Colonic mucosa (tissue), 4 donors: Measurements from ENCODE around the gene WDFY3. TPM values are rescaled to one million over a fixed set of nuclear protein-coding genes. Genes with fewer than 3 reads are reported as not detected.

Experiments used
- DNase-seq: peaks from one replicate; pipeline ENCODE4 v3.0.0-alpha.2; 2020
- H3K27ac ChIP-seq: fragments of 200-600 bp; one replicate; pipeline ENCODE4 v1.8.0; 2021
- H3K27me3 ChIP-seq: fragments of 200-600 bp; one replicate; pipeline ENCODE4 v1.8.0; 2021
- H3K36me3 ChIP-seq: fragments of 200-600 bp; one replicate; pipeline ENCODE4 v1.8.0; 2021
- H3K4me1 ChIP-seq: fragments of 200-600 bp; one replicate; pipeline ENCODE4 v1.8.0; 2021; ENCODE audit warnings: mild to moderate bottlenecking
- H3K4me3 ChIP-seq: fragments of 200-600 bp; one replicate; pipeline ENCODE4 v1.8.0; 2021
- H3K9ac ChIP-seq, 2 donors: one replicate each; pipeline ENCODE4 v1.7.0; 2013; ENCODE audit warnings: control low read depth in 2 of 2, low read depth in 2 of 2, low read length in 2 of 2
- H3K9me3 ChIP-seq: fragments of 200-600 bp; one replicate; pipeline ENCODE4 v1.8.0; 2021
- intact Hi-C: fragments of 100-400 bp; cut with DNase I; formaldehyde crosslinking; loops from one replicate; pipeline ENCODE4 v1.14.1; 2022
- total RNA-seq, 2 donors: library from RNA; stranded (reverse); fragmentation: NEBNext Ultra II Directional in 1 of 2; extraction: Animal tissue kit (Norgen Biotek cat#: 25700) in 1 of 2; gene quantifications; one replicate each; pipeline ENCODE4 v1.2.1, GENCODE V29; 2021
- TF ChIP-seq, protein P1 (sequence below): fragments of 200-600 bp; IDR thresholded peaks from one replicate; pipeline ENCODE4 v1.8.0; 2022; ENCODE audit warnings: antibody characterized with exemption, mild to moderate bottlenecking
- donor health status: healthy.
- donor health status: DM: no; HTN: no; CAD: no.
- donor health status: DM: no; HTN: no; CAD: no.

Gene WDFY3
- total RNA-seq, 2 donors from 2014 or later, result 46.3 to 50.8 TPM

DNA sequence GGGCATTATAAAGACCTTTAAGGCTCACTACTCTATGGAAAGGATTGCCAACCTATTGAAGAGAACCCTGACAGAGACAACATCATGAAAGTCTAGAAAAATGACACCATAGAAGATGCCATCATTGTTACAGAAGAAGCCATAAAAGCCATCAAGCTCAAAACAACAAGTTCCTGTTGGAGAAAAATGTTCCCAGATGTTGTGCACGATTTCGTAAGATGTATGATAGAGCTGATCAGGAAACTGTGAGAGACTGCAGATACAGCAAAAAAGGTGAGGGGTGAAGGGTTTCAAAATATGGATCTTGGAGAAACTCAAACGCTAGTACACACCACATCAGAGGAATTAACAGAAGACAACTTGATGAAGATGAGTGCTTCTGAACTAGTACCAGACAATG is 53.3 kb downstream of the WDFY3 start:
- H3K4me3 ChIP-seq, result no peak overlapping the region
- DNase-seq, result no peak
- TF ChIP-seq, protein P1, sequence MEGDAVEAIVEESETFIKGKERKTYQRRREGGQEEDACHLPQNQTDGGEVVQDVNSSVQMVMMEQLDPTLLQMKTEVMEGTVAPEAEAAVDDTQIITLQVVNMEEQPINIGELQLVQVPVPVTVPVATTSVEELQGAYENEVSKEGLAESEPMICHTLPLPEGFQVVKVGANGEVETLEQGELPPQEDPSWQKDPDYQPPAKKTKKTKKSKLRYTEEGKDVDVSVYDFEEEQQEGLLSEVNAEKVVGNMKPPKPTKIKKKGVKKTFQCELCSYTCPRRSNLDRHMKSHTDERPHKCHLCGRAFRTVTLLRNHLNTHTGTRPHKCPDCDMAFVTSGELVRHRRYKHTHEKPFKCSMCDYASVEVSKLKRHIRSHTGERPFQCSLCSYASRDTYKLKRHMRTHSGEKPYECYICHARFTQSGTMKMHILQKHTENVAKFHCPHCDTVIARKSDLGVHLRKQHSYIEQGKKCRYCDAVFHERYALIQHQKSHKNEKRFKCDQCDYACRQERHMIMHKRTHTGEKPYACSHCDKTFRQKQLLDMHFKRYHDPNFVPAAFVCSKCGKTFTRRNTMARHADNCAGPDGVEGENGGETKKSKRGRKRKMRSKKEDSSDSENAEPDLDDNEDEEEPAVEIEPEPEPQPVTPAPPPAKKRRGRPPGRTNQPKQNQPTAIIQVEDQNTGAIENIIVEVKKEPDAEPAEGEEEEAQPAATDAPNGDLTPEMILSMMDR, result no peak
- no peaks in the 10 kb centered on the region for H3K4me1 ChIP-seq
- no peaks in the 10 kb centered on the region for H3K36me3 ChIP-seq
- intact Hi-C loops, result no loop called here
- H3K27ac ChIP-seq, result no peak overlapping the region
- no peaks in the 10 kb centered on the region for H3K27me3 ChIP-seq
- no peaks in the 10 kb centered on the region for H3K9me3 ChIP-seq
- H3K9ac ChIP-seq, result no peak overlapping the region

DNA sequence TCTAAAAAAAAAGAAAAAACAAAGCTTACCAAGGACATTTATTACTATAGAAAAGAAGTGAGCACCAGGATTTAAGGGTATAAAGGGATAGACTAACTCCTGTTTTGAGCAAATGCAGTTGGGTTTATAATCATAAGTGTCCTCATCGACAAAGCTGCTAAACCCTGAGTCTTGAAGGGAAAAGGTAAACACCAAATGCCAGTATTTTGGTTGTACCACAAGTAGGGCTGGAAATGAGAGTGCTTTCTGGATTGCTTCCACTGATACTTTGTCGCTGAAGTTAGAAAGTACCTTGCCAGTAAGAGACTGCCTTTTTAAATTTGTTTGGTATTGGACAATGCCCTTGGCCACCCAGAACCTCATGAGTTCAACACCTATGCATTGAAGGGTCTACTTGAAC is 53.7 kb downstream of the WDFY3 start:
- Histone ChIP-seq H3K36me3 (no peaks in the 10 kb centered on the region), H3K27ac (no peak overlapping the region), H3K4me1 (no peaks in the 10 kb centered on the region), H3K9me3 (no peaks in the 10 kb centered on the region), H3K9ac (no peak overlapping the region), H3K27me3 (no peaks in the 10 kb centered on the region), H3K4me3 (no peak overlapping the region)
- TF ChIP-seq, protein P1, result no peak
- intact Hi-C loops, result no loop called here
- no peak for DNase-seq

DNA sequence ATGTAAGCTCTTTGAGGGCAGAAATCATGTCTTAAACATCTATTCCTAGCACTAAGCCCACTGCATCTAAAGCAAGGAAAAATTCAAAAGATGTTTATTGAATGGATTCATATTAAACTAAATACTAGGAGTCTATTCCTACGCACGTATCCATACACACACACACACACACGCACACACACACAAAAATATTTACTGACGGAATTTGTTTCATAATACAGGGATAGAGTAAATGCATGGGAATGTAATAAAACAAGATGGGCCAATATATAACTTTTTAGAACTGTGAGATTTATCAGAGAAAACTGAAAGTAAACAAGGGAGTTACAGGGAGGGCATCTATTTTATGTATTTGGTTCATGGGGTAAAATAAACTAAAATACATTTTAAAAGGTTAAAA is 57.6 kb downstream of the WDFY3 start:
- Histone ChIP-seq H3K36me3 (no peaks in the 10 kb centered on the region), H3K27me3 (no peaks in the 10 kb centered on the region), H3K9ac (no peak overlapping the region), H3K4me1 (no peaks in the 10 kb centered on the region), H3K4me3 (no peak overlapping the region), H3K9me3 (no peaks in the 10 kb centered on the region), H3K27ac (no peak overlapping the region)
- no peak for DNase-seq
- TF ChIP-seq, protein P1, result no peak
- intact Hi-C loops, result no loop called here

DNA sequence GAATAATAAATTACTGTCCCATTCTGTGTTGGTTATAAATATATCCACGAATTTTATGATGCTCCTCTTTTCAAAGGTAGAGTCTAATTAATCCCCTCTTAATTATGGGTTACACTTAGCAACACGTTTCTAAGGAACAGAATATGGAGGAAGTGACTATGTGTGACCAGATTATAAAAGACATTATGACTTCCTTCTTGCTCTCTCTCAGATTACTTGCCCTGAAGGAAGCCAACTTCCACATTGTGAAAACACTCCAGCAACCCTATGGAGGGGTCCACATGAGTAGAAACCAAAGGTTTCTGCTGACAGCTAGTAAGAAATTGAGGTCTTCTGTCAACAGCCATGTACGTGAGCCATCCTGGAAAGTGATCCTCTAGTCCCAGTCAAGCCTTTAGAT is 59.3 kb downstream of the WDFY3 start:
- TF ChIP-seq, protein P1, result no peak
- H3K27me3 ChIP-seq, result no peaks in the 10 kb centered on the region
- no peaks in the 10 kb centered on the region for H3K9me3 ChIP-seq
- H3K9ac ChIP-seq, result no peak overlapping the region
- H3K4me3 ChIP-seq, result no peak overlapping the region
- intact Hi-C loops, result no loop called here
- no peak overlapping the region for H3K27ac ChIP-seq
- no peaks in the 10 kb centered on the region for H3K36me3 ChIP-seq
- DNase-seq, result no peak
- no peaks in the 10 kb centered on the region for H3K4me1 ChIP-seq

DNA sequence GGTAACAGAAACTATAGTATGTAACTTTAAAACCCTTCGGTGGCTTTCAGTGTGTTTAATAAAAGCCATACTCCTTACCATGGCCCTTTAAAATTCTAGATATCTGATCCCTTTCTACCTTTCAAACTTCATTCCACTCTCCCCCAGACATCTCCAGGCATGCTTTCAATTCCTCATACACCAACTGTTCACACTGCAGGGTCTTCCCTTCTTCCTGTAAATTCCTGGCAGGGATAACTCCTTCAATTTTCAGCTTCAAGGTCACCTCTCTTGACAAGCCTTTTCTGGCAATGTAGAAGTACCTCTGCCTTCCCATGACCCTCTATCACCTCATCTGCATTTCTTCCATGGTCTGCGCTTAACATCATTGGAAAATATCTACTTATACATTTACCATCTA is 60.8 kb downstream of the WDFY3 start:
- DNase-seq, result no peak
- TF ChIP-seq, protein P1, result no peak
- no peak overlapping the region for H3K9ac ChIP-seq
- H3K4me1 ChIP-seq, result no peaks in the 10 kb centered on the region
- intact Hi-C loops, result no loop called here
- H3K27me3 ChIP-seq, result no peaks in the 10 kb centered on the region
- H3K4me3 ChIP-seq, result no peak overlapping the region
- no peaks in the 10 kb centered on the region for H3K36me3 ChIP-seq
- no peak overlapping the region for H3K27ac ChIP-seq
- H3K9me3 ChIP-seq, result no peaks in the 10 kb centered on the region
